Sigmoid colon (tissue), 4 donors: ENCODE results near the gene SIPA1.

Source experiments
- CTCF ChIP-seq, 4 experiments: fragments of 450-650 bp in 3 of 4; fragments of 200-600 bp in 1 of 4; IDR thresholded peaks; one replicate each; pipeline ENCODE4 v1.5.1; 2016 to 2019; ENCODE audit warnings: antibody characterized with exemption in 4 of 4, mild to moderate bottlenecking in 3 of 4, moderate library complexity in 2 of 4
- EP300 ChIP-seq, 4 donors: sonication (generic); formaldehyde crosslinking; IDR thresholded peaks; one replicate each; pipeline ENCODE4 v1.6.1; 2017; ENCODE audit warnings: antibody characterized with exemption in 4 of 4

DNA sequence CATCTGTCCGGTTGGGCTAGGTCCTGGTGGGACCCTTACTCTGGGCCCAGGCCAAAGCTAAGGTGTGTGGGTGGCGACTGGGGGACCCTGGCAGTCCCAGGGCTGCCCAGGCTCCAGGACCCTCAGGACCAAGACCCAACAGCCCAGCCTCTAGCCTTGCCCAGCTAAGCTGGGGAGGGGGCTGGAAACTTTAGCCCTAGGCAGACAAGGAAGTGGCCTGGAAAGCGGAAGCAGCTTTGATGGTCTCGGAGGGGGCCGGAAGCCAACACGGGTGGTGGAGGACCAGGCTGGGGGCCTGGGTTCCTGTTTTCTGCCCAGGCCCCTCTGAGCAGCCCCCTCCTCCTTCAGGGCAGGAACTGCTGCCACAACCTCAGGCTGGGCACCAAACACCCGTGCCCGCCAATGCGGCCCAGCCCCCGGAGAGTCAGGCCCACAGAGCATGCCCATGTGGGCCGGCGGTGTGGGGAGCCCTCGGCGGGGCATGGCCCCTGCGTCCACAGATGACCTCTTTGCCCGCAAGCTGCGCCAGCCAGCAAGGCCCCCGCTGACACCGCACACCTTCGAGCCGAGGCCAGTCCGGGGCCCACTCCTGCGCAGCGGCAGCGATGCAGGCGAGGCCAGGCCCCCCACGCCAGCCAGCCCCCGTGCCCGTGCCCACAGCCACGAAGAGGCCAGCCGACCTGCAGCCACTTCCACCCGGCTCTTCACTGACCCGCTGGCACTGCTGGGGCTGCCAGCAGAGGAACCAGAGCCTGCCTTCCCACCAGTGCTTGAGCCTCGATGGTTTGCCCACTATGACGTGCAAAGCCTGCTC is 2.8 kb downstream of the SIPA1 start:
- TF ChIP-seq CTCF (IDR thresholded peaks at IDR 0.05) (no peak), EP300 (IDR thresholded peaks at IDR 0.05) (no peak)
